ENCODE results near the gene ZMPSTE24. TPM values are rescaled to one million over a fixed set of nuclear protein-coding genes. Genes with fewer than 3 reads are reported as not detected.

The ZMPSTE24 gene
- total and polyA plus RNA-seq, 5 donors, result 23.5 to 43.4 (median 31.4) TPM

DNA sequence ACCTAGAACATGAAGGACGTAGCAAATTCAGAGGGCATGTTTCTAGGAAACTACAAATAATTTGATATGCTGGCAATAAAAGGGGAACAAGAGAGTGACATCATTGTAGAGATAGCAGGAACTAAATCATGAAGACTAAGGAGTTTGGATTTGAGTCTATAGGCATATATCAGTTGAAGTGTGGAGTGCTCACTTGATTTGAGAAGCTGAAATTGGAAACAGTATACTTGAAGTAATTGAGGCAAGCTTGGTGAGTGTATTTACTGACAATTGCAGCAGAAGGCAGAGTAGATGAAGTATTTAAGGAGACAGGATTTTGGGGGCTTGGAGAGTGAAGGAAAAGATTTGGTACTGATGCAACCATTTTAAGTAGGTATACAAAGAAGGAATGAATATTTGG lies 16.7 kb upstream of the ZMPSTE24 start:
- intact Hi-C loops (cut with DNase I), result no loop called here

DNA sequence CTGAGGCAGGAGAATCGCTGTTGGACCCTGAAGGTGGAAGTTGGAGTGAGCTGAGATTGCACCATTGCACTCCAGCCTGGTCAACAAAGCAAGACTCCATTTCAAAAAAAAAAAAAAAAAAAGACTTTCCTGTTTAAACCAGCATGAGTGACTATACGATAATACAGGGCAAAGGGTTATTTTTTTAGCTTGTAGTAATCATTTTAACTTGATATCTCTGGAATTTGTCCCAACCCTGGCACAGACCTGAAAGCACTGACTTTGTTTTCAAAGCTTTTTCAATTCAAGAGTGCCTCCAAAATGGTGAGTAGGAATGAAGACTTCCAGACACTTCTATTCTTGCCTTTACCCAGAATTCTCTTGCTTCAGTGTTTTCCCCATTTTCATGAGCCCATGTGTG lies 14.7 kb upstream of the ZMPSTE24 start:
- Histone ChIP-seq H3K9me3 (ENCODE audit: control insufficient read depth, low read length) (no peaks in the 10 kb centered on the region), H3K4me3 (ENCODE audit: low read length) (no peak overlapping the region), H3K4me1 (ENCODE audit: control insufficient read depth, insufficient read depth, low read length) (peaks cover 2% of the 10 kb centered on the region), H3K27me3 (ENCODE audit: control insufficient read depth, insufficient read depth) (no peaks in the 10 kb centered on the region), H3K27ac (ENCODE audit: low read length) (no peak overlapping the region)
- intact Hi-C loops (cut with DNase I), result no loop called here
- ATAC-seq (no peak), DNase-seq (no peak)
- WGBS, result 47% methylated on average over 2 of the region's 2 CpGs

More for the DNA sequence above, 16.7 kb upstream of the ZMPSTE24 start:
- H3K4me3 ChIP-seq (ENCODE audit: low read length), result no peak overlapping the region
- no peaks in the 10 kb centered on the region for H3K27me3 ChIP-seq (ENCODE audit: control insufficient read depth, insufficient read depth)
- ATAC-seq (no peak), DNase-seq (no peak)
- H3K4me1 ChIP-seq (ENCODE audit: control insufficient read depth, insufficient read depth, low read length), result peaks cover 2% of the 10 kb centered on the region
- 79% methylated on average over 1 of the region's 1 CpG for WGBS
- no peaks in the 10 kb centered on the region for H3K9me3 ChIP-seq (ENCODE audit: control insufficient read depth, low read length)
- H3K27ac ChIP-seq (ENCODE audit: low read length), result no peak overlapping the region

DNA sequence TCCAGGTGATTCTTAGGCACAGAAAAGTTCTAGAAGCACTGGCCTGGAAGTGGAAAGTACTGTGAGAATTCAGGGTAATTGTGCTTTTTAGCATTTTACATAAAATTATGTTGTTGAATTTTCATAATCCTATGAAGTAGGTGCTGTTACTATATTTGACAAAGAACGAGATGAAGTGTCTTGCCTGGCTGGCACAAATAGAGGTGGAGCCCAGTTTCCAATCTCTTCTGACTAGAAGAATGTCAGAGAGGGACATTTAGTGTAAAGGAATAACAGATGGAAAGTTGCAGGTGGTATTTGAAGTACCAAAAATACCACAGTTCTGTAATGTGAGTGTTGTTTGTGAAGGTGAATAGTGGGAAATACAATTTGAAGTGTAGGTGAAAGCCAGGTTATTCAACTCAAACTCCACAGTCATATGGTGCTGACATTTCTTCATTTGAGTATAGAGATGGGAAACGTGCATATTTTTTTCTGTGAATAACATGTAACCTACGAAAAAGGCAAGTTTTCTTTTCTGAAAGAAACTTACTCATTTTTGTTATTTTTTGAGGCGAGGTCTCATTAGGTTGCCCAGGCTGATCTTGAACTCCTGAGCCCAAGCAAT lies 13.8 kb upstream of the ZMPSTE24 start:
- no peaks in the 10 kb centered on the region for H3K9me3 ChIP-seq (ENCODE audit: control insufficient read depth, low read length)
- H3K4me1 ChIP-seq (ENCODE audit: control insufficient read depth, insufficient read depth, low read length), result peaks cover 2% of the 10 kb centered on the region
- H3K4me3 ChIP-seq (ENCODE audit: low read length), result no peak overlapping the region
- DNase-seq (no peak), ATAC-seq (no peak)
- H3K27ac ChIP-seq (ENCODE audit: low read length), result no peak overlapping the region
- intact Hi-C loops (cut with DNase I), result no loop called here
- no peaks in the 10 kb centered on the region for H3K27me3 ChIP-seq (ENCODE audit: control insufficient read depth, insufficient read depth)
- 68% methylated on average over 4 of the region's 4 CpGs for WGBS

DNA sequence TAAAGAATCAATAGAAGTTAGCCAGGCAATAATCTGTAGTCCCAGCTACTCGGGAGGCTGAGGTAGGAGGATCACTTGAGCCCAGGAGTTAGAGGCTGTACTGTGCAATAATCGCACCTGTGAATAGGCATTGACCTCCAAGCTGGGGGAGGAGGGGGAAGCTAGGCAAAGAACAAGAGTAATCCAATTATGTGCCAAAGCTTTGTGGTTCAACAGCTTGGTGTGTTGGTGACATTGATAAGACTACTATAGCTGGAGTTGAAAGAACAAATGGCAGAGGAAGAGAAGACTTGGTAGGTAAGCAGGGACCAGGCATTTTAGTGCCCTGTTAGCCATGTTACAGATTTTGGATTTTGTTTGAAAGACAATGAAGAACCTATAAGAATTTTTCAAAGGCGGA lies 12.3 kb upstream of the ZMPSTE24 start:
- Histone ChIP-seq H3K4me1 (ENCODE audit: control insufficient read depth, insufficient read depth, low read length) (peaks cover 2% of the 10 kb centered on the region), H3K4me3 (ENCODE audit: low read length) (no peak overlapping the region), H3K27ac (ENCODE audit: low read length) (no peak overlapping the region), H3K27me3 (ENCODE audit: control insufficient read depth, insufficient read depth) (no peaks in the 10 kb centered on the region), H3K9me3 (ENCODE audit: control insufficient read depth, low read length) (no peaks in the 10 kb centered on the region)
- no peak for ATAC-seq
- DNase-seq, result no peak
- 97% methylated on average over 3 of the region's 3 CpGs for WGBS
- intact Hi-C loops (cut with DNase I), result no loop called here

DNA sequence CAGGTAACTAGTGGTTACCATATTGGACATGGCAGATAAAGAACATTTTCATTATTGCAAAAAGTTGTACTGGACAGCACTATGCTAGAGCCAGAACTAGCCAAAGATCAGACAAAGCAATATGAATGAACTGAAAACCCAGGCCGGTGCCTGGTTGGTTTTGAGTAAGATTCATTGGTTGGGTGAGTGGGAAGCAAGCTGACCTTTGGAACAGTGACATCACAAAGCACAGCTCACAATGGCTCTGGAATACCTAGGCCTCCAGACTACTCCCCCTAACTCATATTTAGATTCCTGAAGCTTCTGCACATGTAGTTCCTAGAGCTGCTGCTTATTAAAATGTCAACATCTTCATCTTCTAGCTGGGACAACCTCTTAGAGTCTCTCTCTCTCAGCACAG lies 10.4 kb upstream of the ZMPSTE24 start, which contains the start of gene TMCO2:
TMCO2 (plus strand) TSS at position 283 of the 400 bp plus-strand sequence; CDS start at position 340, 57 bp downstream.
- Histone ChIP-seq H3K27me3 (ENCODE audit: control insufficient read depth, insufficient read depth) (no peaks in the 10 kb centered on the region), H3K4me3 (ENCODE audit: low read length) (no peak within 1 kb of the TSS), H3K9me3 (ENCODE audit: control insufficient read depth, low read length) (no peaks in the 10 kb centered on the region), H3K4me1 (ENCODE audit: control insufficient read depth, insufficient read depth, low read length) (peaks cover 2% of the 10 kb centered on the region), H3K27ac (ENCODE audit: low read length) (no peak within 1 kb of the TSS)
- DNase-seq (no peak), ATAC-seq (no peak)
- 86% methylated on average over 1 of the region's 1 CpG for WGBS
- intact Hi-C loops (cut with DNase I), result no loop called here

DNA sequence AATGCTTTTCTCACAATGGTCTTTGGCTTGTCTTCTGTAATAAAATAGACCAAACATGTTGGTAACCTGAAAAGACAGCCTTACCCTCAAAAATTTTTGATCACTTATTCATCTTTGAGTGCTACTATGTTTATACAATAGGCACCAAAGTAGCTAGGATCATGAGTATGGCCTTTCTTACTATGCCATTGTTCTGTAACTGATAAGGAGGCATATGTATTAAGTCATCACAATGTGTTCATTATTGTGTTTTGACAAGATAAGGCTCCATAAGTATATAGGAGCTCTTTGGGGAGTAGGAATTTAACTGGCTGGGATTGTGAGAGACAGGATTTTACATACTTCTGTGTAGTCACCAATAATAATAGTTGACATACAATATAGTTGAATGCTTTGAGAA lies 9.6 kb upstream of the ZMPSTE24 start:
- ATAC-seq (no peak), DNase-seq (no peak)
- Histone ChIP-seq H3K4me1 (ENCODE audit: control insufficient read depth, insufficient read depth, low read length) (peaks cover 2% of the 10 kb centered on the region), H3K27me3 (ENCODE audit: control insufficient read depth, insufficient read depth) (no peaks in the 10 kb centered on the region), H3K9me3 (ENCODE audit: control insufficient read depth, low read length) (no peaks in the 10 kb centered on the region), H3K4me3 (ENCODE audit: low read length) (no peak overlapping the region), H3K27ac (ENCODE audit: low read length) (no peak overlapping the region)
- intact Hi-C loops (cut with DNase I), result no loop called here

DNA sequence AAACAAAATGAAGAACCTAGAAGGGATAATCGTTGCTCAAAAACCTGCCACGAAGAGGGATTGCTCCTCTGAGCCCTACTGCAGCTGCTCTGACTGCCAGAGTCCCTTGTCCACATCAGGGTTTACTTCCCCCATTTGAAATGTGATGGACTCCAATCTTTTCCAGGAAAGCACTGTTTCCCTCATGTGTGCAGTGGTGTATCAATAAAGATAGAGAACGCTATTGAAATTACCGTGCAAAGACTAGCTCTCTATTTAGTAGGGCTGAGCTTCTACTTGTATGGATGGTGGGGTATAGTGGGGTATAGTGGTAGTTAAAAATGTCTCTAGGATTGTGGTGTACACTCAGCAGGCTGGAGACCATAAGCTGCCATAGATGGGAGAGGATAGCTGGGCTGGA lies 6.6 kb upstream of the ZMPSTE24 start:
- ATAC-seq (no peak), DNase-seq (no peak)
- intact Hi-C loops (cut with DNase I), result no loop called here
- WGBS, result 69% methylated on average over 4 of the region's 4 CpGs
- Histone ChIP-seq H3K27ac (ENCODE audit: low read length) (no peak overlapping the region), H3K4me3 (ENCODE audit: low read length) (no peak overlapping the region), H3K27me3 (ENCODE audit: control insufficient read depth, insufficient read depth) (no peaks in the 10 kb centered on the region), H3K4me1 (ENCODE audit: control insufficient read depth, insufficient read depth, low read length) (no peaks in the 10 kb centered on the region), H3K9me3 (ENCODE audit: control insufficient read depth, low read length) (no peaks in the 10 kb centered on the region)

DNA sequence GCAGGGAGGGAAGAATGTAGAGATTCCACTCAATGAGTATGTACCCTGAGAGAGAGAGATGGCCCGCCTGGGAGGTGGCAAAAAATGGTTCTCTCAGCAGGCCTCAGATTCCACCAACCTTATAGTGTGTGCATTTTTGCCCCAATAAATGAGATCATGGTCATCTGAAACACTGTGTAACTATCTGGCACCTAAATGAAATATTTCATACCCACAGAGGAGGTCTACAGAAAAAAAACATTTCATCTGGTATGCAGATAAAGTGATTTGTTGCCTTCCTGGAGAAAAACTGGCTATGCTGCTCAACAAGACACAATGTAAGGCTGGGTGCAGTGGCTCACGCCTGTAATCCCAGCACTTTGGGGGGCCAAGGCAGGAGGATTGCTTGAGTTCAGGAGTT lies 5.4 kb upstream of the ZMPSTE24 start:
- ATAC-seq, result no peak
- intact Hi-C loops (cut with DNase I), result no loop called here
- WGBS, result 92% methylated on average over 2 of the region's 2 CpGs

DNA sequence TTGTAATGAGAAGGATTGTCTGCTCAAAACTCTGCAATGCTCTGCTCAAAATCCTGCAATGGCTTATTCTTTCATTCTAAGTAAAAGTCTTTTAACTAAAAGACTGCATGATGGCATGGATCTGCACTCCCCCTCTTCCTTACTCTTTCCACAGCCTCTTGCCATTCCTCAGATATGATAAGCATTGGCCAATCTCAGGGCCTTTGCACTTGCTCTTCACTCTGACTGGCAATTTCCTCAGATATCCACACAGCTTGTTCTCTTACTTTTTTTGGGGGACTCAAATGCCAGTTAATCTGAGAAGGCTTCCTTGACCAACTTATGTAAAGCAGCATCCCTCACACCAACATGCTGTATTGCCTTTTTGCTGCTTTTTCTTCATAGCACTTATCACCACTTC lies 2.8 kb upstream of the ZMPSTE24 start:
- no peak for ATAC-seq
- Histone ChIP-seq H3K27me3 (ENCODE audit: control insufficient read depth, insufficient read depth) (no peaks in the 10 kb centered on the region), H3K4me1 (ENCODE audit: control insufficient read depth, insufficient read depth, low read length) (peaks cover 2% of the 10 kb centered on the region), H3K9me3 (ENCODE audit: control insufficient read depth, low read length) (no peaks in the 10 kb centered on the region), H3K4me3 (ENCODE audit: low read length) (no peak overlapping the region), H3K27ac (ENCODE audit: low read length) (no peak overlapping the region)
- intact Hi-C loops (cut with DNase I), result no loop called here
- DNase-seq, result no peak

More for the DNA sequence above, 5.4 kb upstream of the ZMPSTE24 start:
- H3K4me1 ChIP-seq (ENCODE audit: control insufficient read depth, insufficient read depth, low read length), result no peaks in the 10 kb centered on the region
- no peak overlapping the region for H3K4me3 ChIP-seq (ENCODE audit: low read length)
- no peak overlapping the region for H3K27ac ChIP-seq (ENCODE audit: low read length)
- no peak for DNase-seq
- no peaks in the 10 kb centered on the region for H3K9me3 ChIP-seq (ENCODE audit: control insufficient read depth, low read length)
- no peaks in the 10 kb centered on the region for H3K27me3 ChIP-seq (ENCODE audit: control insufficient read depth, insufficient read depth)

DNA sequence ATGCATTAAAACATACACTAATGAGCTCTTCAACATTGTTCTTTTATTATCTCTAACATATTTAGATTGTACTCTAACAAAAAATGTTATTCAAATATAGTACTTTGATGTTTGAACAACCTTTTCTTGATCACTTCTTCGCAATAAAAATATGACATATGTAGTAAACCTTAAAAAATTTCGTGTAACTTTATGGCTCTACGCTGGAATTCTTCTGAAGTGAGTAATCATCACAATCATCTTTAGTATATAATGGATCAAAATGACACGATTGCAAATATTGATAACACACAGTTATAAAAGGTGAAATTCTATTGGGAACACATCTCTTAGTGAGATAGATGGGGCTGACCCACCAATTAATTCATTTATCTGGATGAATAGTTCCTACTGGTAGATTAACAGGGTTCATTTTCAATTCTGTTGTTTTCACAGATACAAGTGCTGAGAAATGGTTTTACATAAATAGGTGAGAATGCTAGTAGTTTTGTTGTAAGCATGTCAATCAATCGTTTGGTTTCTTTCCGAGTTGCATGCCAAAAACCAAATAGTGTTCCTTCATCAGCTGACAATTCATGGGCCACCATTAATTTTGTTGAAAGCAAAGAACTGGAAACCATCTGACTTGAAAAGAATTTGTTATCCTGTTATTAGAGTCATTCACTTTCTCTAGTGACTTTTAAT lies 1.5 kb upstream of the ZMPSTE24 start:
- no peak for DNase-seq
- no peak for ATAC-seq
- Histone ChIP-seq H3K27me3 (ENCODE audit: control insufficient read depth, insufficient read depth) (no peaks in the 10 kb centered on the region), H3K4me3 (ENCODE audit: low read length) (peak overlapping the region; percentile 86), H3K4me1 (ENCODE audit: control insufficient read depth, insufficient read depth, low read length) (peaks cover 2% of the 10 kb centered on the region), H3K9me3 (ENCODE audit: control insufficient read depth, low read length) (no peaks in the 10 kb centered on the region), H3K27ac (ENCODE audit: low read length) (no peak overlapping the region)
- WGBS, result 72% methylated on average over 6 of the region's 6 CpGs
- intact Hi-C loops (cut with DNase I), result no loop called here

DNA sequence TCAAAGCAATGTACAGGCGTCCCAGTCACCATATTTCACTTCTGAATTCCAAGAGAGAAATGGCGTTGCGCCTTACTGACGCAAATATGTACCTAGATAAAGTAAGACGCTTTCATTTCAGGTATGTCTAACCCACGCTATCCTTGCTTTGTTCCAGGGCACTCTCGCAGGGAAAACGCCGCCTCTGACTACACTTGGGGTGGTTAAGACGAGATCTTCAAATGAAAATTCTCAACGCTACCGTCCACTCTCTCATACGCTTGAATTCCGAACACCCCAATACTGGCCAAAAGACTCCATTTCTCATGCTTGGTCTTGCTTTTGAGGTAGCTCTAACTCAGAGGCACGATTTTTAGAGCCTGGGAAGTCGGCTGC lies 736 bp upstream of the ZMPSTE24 start:
- no peaks in the 10 kb centered on the region for H3K9me3 ChIP-seq (ENCODE audit: control insufficient read depth, low read length)
- peaks cover 2% of the 10 kb centered on the region for H3K4me1 ChIP-seq (ENCODE audit: control insufficient read depth, insufficient read depth, low read length)
- intact Hi-C loops (cut with DNase I), result no loop called here
- ATAC-seq, result peak; percentile 11 to 15
- WGBS, result under 1% methylated on average over 16 of the region's 16 CpGs
- H3K27ac ChIP-seq (ENCODE audit: low read length), result peak overlapping the region; percentile 99
- DNase-seq, result peak in 1 of 3 donors; percentile 48
- no peaks in the 10 kb centered on the region for H3K27me3 ChIP-seq (ENCODE audit: control insufficient read depth, insufficient read depth)
- peak overlapping the region; percentile 86 for H3K4me3 ChIP-seq (ENCODE audit: low read length)

DNA sequence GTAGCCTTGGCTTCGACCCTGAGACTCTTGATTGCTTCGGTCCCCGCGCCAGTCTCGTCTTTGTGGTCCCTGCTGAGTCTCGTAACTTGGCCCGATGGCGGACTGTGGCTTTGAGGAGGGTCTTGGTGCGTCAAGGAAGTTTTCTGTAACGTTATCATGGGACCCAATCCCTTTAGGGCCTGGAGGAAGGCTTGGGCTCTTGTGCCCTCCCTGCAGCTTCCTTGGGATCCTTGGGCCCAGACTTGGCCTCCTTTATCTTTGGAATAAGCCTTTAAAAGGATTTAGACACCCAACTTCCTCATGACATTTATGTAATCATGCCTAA lies 371 bp downstream of the ZMPSTE24 start:
- H3K9me3 ChIP-seq (ENCODE audit: control insufficient read depth, low read length), result no peaks in the 10 kb centered on the region
- peak overlapping the region; percentile 86 for H3K4me3 ChIP-seq (ENCODE audit: low read length)
- 0% methylated on average over 10 of the region's 10 CpGs for WGBS
- no peaks in the 10 kb centered on the region for H3K27me3 ChIP-seq (ENCODE audit: control insufficient read depth, insufficient read depth)
- ATAC-seq, result no peak
- H3K27ac ChIP-seq (ENCODE audit: low read length), result peak overlapping the region; percentile 64
- peaks cover 2% of the 10 kb centered on the region for H3K4me1 ChIP-seq (ENCODE audit: control insufficient read depth, insufficient read depth, low read length)
- peak in 1 of 3 donors; percentile 51 for DNase-seq
- intact Hi-C loops (cut with DNase I), result no loop called here

Measured in right cardiac atrium (tissue), 5 donors.